Dermis microvascular lymphatic vessel endothelial cell (primary cell): ENCODE measurements around the gene CACNA2D3. TPM values are rescaled to one million over a fixed set of nuclear protein-coding genes. Genes with fewer than 3 reads are reported as not detected.

Experiments
- DNase-seq, 2 donors: peaks; one replicate each; pipeline versions ENCODE4 v3.0.0 to v3.0.0-alpha.2; 2010; ENCODE audit warnings: low read depth in 2 of 2
- total RNA-seq: library from RNA; depleted of rRNA; stranded (reverse); fragments of >200 nt; gene quantifications from 2 replicates; pipeline ENCODE4 v1.2.1, GENCODE V29; 2014

The CACNA2D3 gene
- total RNA-seq, 1 donor from 2014 or later = not detected

GRCh38 chr3:54670201-54671000, 548.0 kb downstream of the CACNA2D3 start:
- no peak for DNase-seq

DNA sequence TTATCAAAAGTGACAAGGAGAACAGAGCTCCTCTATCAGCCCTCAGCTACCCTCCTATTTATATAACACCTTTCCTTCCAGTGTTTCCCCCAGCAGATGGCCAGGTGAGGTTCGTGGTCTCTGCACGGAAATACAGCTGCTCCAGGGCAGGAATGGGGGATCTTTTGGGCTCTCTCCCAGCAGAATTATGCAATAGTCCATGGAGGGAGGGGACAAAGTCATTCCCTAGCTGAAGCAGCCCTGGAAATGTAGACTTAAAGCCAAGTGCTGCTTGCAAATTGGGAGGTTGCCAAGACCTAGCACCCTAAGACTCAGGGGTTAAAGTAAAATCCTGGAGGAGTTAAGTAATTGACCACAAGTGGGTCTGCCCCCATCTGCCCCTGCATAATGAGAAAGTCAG, 549.2 kb downstream of the CACNA2D3 start:
- DNase-seq = no peak

- DNase-seq = no peak
Observed at GRCh38 chr3:54676087-54676486, 553.7 kb downstream of the CACNA2D3 start.

DNA sequence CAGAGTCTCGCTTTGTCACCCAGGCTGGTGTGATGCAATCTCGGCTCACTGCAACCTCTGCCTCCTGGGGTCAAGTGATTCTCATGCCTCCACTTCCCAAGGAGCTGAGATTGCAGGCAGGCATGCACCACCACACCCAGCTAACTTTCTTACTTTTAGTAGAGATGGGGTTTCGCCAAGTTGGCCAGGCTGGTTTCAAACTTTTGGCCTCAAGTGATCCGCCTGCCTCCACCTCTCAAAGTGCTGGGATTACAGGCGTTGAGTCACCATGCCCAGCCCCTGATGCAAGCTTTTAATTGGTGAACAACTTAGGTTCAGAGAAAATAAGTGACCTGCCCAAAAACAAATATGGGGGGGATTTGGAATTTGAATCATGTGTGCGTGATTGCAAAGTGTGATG, 559.4 kb downstream of the CACNA2D3 start:
- DNase-seq = no peak

GRCh38 chr3:54685213-54685612, 562.9 kb downstream of the CACNA2D3 start:
- no peak for DNase-seq

DNA sequence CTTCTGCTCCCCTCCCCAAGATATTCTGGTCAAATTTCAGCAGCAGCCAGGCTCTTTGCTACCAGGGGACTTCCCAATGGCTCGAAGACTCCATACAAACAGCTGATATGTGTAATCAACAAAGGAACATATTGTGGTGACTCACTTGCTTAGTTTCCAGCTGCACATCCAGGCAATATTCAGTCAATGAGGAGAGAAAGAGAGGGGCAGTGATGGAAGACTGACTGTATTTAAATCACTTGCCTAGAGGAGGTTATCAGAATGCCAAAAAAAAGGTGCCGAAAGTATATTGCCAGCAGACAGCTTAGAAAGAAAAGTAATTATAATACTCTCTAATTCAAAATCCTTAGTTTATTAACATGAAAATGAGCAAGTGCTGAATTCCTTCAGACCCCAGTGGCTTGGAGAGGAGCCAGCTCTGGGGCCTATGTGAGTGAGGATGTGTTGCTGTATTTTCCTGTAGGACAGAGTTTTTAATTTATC, 569.0 kb downstream of the CACNA2D3 start:
- no peak for DNase-seq

- no peak for DNase-seq
Observed at GRCh38 chr3:54696313-54696712, 574.0 kb downstream of the CACNA2D3 start.

DNA sequence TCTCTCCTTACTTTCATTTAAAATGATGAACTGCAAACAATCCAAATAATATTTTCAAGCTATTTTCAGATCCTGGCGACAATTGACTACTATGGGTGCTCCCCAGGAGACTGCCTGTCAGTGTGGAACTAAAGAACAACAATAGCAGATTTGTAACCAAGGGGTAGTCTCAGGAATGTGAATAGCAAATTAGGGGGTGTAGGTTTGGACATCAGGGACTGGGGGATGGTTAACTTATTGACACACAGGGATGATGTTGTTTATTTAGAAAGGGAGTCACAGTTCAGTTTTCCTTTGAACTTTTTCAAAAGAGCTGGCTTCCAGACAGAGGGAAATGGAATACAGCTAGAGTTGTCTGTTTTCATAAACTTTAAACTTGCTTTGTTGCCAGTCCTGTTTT, 575.7 kb downstream of the CACNA2D3 start:
- no peak for DNase-seq

GRCh38 chr3:54703923-54704322, 581.6 kb downstream of the CACNA2D3 start:
- DNase-seq = no peak

GRCh38 chr3:54705730-54706129, 583.4 kb downstream of the CACNA2D3 start:
- no peak for DNase-seq

DNA sequence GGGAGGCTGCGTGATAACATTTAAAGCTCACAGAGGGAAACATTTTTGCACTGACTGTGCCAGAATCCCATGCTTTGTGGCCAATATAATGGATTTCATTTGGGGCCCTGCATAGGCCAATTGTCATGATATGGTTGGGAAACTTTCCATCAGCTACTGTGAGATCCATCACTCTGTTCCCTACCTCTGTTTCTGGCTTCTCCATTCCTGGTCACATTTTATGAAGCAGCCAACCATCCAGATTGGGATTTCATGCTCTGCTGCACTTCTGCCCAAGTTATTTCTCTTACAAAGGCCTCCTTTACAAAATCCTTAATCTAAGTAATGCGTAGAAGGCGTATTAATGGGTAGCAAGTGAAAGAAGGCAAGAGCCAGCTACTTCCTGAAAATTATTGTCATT, 584.4 kb downstream of the CACNA2D3 start:
- no peak for DNase-seq

DNA sequence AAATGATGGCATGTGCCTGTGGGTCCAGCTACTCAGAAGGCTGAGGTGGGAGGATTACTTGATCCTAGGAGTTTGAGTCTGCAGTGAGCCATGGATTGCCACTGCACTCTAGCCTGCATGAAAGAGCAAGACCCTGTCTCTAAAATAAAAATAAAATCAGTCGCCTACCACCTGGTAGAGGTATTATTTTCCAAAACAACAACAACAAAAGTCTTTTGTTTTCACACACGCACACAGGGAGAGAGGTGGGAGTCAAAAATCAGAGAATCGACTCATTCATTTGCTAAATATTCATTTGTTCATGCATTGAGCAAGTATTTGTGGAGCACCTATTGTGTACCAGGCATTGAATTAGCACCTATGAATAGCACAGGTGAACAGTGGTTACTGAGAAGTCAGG, 587.4 kb downstream of the CACNA2D3 start:
- no peak for DNase-seq

- DNase-seq = no peak
Observed at GRCh38 chr3:54710954-54711353, 588.6 kb downstream of the CACNA2D3 start.

- DNase-seq = no peak
Observed at GRCh38 chr3:54712539-54712938, 590.2 kb downstream of the CACNA2D3 start.

DNA sequence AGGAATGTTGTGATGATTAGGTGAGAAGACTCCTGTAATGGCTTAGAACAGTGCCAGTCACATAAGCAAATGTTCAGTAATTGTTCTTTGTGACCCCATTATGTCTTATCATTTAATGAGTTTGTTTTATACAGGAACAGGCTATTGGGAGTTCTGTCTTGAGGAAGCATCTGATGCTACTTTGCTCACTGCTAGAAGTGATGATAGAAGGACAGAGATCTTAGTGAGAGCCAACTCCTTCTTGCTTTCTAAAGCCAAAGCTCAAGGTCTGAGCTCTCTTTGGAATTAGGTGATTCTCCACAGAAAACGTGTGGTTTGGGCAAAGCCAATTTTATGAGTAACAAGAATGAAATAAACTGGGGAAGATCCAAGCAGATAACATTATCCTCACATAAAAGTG, 590.7 kb downstream of the CACNA2D3 start:
- DNase-seq = no peak

DNA sequence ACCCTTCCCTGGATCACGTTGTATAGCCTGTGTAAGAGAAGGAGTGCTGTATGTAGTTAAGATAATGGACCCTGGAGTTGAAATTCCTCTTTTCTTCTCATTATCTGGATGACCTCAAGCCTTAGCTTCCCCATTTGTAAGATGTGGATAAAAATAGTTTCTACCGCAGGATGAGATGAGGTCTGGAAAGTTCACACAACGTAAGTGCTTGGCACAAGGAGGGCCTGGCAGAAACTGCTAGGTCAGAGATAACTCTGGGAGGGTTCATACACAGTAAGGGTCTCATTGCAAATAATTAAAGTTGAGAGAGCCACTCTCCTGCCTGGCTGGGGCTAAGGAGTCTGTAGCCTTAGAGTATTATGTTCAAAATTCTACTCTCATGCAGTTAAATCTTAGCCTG, 591.1 kb downstream of the CACNA2D3 start:
- DNase-seq = no peak

DNA sequence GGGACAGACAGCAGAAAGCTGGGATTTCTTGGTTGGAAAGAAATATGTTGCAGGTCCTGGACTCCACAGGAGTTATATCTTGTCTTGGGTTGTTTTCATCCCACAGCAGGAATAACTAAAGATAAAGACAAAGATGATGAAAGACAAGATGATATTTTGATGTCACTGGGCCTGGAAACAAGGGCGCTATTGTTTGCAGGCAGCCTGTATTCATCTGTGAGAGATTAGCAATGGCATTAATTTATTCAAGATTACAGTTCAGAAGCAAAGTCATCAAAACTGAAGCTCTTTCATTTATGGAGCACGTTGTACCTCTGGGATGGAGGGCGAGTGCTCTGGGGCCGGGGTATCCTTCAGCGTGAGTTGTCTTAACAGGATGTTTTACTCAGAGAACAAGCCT, 591.7 kb downstream of the CACNA2D3 start:
- DNase-seq = no peak

DNA sequence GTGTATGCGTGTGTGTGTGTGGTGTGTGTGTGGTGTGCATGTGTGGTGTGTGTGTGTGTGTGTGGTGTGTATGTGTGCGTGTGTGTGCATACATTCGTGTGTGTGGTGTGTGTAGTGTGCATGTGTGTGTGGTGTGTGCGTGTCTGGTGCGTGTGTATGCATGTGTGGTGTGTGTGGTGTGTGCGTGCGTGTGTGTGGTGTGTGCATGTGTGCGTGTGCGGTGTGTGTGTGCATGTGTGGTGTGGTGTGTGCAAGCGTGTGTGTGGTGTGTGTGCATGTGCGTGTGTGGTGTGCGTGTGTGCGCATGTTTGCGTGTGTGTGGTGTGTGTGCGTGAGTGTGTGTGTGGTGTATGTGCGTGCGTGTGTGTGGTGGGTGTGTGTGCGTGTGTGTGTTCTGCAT, 595.2 kb downstream of the CACNA2D3 start:
- DNase-seq = no peak

GRCh38 chr3:54719914-54720313, 597.6 kb downstream of the CACNA2D3 start:
- no peak for DNase-seq

DNA sequence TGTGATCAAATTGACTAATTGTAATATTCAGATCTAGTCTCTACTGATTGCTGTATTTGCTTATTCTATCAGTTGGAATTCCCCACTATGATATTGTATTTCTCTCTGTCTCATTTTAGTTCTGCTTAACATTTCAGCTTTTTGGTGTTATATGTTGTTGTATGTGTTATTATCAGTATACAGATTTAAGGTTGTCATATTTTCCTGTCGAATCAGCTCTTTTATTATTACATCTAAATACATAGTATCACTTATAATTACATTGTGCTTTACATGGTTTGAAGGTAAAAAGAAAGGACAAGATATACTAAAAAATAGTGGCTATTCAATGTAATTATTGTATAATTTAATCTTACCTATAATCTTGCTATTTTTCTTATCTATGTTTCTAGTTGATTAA, 598.3 kb downstream of the CACNA2D3 start:
- DNase-seq = no peak

DNA sequence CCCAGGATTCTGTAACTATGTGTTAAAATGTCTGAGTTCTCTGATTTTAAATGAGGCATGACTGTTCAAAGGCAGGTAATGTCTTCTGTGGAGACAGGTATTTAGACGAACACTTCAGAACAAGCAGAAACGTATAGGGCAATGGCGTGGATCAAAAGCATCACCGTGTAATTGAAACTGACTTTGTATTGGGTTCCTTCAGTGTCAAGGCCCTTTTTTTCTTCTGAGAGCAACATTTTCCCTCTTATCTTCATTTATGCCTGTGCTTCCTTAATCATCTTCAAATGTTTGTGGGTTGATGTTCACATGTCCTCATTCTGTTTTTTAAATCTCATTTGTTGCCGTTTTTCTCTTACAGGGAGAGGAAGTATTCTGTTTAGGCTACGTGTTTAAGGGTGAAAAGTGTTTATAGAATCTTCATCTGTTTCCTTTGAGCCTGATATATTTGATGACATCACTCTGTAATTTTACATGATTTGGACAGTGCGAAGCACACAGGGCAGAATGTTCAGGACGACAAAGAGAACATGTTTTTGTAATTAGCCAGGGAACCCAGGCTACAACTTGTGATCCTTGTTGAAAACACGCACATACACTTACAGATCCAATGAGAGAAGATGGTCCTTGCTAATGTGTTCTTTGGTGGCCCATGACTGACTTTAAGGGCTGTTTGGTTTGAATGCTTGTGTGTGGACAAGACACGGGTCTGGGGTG, 609.5 kb downstream of the CACNA2D3 start:
- DNase-seq = no peak

- no peak for DNase-seq
Observed at GRCh38 chr3:54733106-54734006, 611.0 kb downstream of the CACNA2D3 start.
